Gastrocnemius medialis (tissue), 4 donors: ENCODE measurements around the gene FAM13A. TPM values are rescaled to one million over a fixed set of nuclear protein-coding genes. Genes with fewer than 3 reads are reported as not detected.
"Not testable (repeated sequence)": the region's sequence is repeated elsewhere in the genome, so short reads cannot be mapped to it uniquely, and the experiment has no call there.

Source experiments
- ATAC-seq, 2 donors: fragments of 150-250 bp; one replicate each; pipeline ENCODE4 v1.9.1; 2016
- DNase-seq, 2 donors: peaks; one replicate each; pipeline ENCODE4 v3.0.0-alpha.2; 2019
- H3K27ac ChIP-seq, 4 donors: fragments of 200-600 bp; sonication (generic); 1 replicate in 1 of 4; 2 replicates in 3 of 4; pipeline ENCODE4 v1.5.1; 2016 to 2018; ENCODE audit warnings: mild to moderate bottlenecking in 2 of 4, moderate library complexity in 1 of 4
- H3K27me3 ChIP-seq, 3 donors: fragments of 200-600 bp; sonication (generic) in 2 of 3; 1 replicate in 1 of 3; 2 replicates in 2 of 3; pipeline versions ENCODE4 v1.5.1 to v1.6.0; 2016 to 2019; ENCODE audit warnings: mild to moderate bottlenecking in 1 of 3, moderate library complexity in 1 of 3
- H3K36me3 ChIP-seq, 2 donors: fragments of 200-600 bp; sonication (generic) in 1 of 2; one replicate each; pipeline ENCODE4 v1.5.1; 2017 to 2018
- H3K4me1 ChIP-seq, 2 donors: fragments of 200-600 bp; sonication (generic) in 1 of 2; one replicate each; pipeline ENCODE4 v1.5.1; 2016 to 2017; ENCODE audit warnings: mild to moderate bottlenecking in 2 of 2
- H3K4me3 ChIP-seq, 4 donors: fragments of 200-600 bp; sonication (generic) in 3 of 4; 1 replicate in 1 of 4; 2 replicates in 3 of 4; pipeline ENCODE4 v1.5.1; 2016 to 2019; ENCODE audit warnings: mild to moderate bottlenecking in 2 of 4
- H3K9me3 ChIP-seq, 3 donors: fragments of 200-600 bp; sonication (generic) in 2 of 3; 1 replicate in 1 of 3; 2 replicates in 2 of 3; pipeline ENCODE4 v1.5.1; 2016 to 2019
- CTCF ChIP-seq, 5 experiments: fragments of 450-650 bp in 3 of 5; fragments of 200-600 bp in 2 of 5; sonication (generic) in 2 of 5; IDR thresholded peaks in 4 of 5; conservative IDR thresholded peaks in 1 of 5; 1 replicate in 4 of 5; 2 replicates in 1 of 5; pipeline ENCODE4 v1.5.1; 2016 to 2019; ENCODE audit warnings: antibody characterized with exemption in 5 of 5, mild to moderate bottlenecking in 3 of 5, moderate library complexity in 3 of 5
- POLR2A ChIP-seq, 2 donors: fragments of 450-650 bp; IDR thresholded peaks; one replicate each; pipeline ENCODE4 v1.6.1; 2017; ENCODE audit warnings: antibody characterized with exemption in 2 of 2, mild to moderate bottlenecking in 2 of 2, moderate library complexity in 2 of 2
- in situ Hi-C, 4 donors: fragments of 200-750 bp; cut with MboI; loops; one replicate each; pipeline versions ENCODE4 v1.15.0 to v1.8.0; 2017; ENCODE audit warnings: low sequenced_read_pairs in 4 of 4
- intact Hi-C: fragments of 100-400 bp; cut with DNase I; formaldehyde crosslinking; loops from one replicate; pipeline ENCODE4 v1.15.1; 2023; ENCODE audit warnings: low total_unique reads
- total RNA-seq, 4 donors: library from RNA; depleted of rRNA; stranded (reverse); fragments of >200 nt; gene quantifications; one replicate each; pipeline versions ENCODE4 v1.1.0 to v1.2.3, GENCODE V29; 2016

The FAM13A gene
- total RNA-seq, 4 donors from 2014 or later, result 6.7 to 14.1 (median 11.4) TPM

GRCh38 chr4:88893961-88894360 is 163.0 kb downstream of the FAM13A start:
- Histone ChIP-seq H3K4me3 (no peak overlapping the region), H3K36me3 (no peaks in the 10 kb centered on the region), H3K27ac (no peak overlapping the region), H3K4me1 (peaks cover 0 to 3% of the 10 kb centered on the region in 2 donors), H3K27me3 (no peaks in the 10 kb centered on the region), H3K9me3 (no peaks in the 10 kb centered on the region)
- ATAC-seq (no peak), DNase-seq (no peak)
- intact Hi-C loops (no loop called here), in situ Hi-C loops (no loop called here)
- TF ChIP-seq CTCF (IDR thresholded peaks at IDR 0.05 in 4 of 5, conservative IDR thresholded peaks at IDR 0.05 in 1 of 5) (no peak), POLR2A (IDR thresholded peaks at IDR 0.05) (no peak)

- ATAC-seq (no peak), DNase-seq (no peak)
These were observed 164.3 kb downstream of the FAM13A start for GRCh38 chr4:88892646-88893045.

GRCh38 chr4:88891636-88892035 is 165.3 kb downstream of the FAM13A start:
- H3K4me3 ChIP-seq, result no peak overlapping the region
- DNase-seq (no peak), ATAC-seq (no peak)
- H3K4me1 ChIP-seq, result no peaks in the 10 kb centered on the region
- TF ChIP-seq POLR2A (IDR thresholded peaks at IDR 0.05), result no peak
- TF ChIP-seq CTCF (IDR thresholded peaks at IDR 0.05 in 4 of 5, conservative IDR thresholded peaks at IDR 0.05 in 1 of 5), result no peak
- intact Hi-C loops (no loop called here), in situ Hi-C loops (no loop called here)
- H3K36me3 ChIP-seq, result no peaks in the 10 kb centered on the region
- no peaks in the 10 kb centered on the region for H3K27me3 ChIP-seq
- H3K9me3 ChIP-seq, result no peaks in the 10 kb centered on the region
- H3K27ac ChIP-seq, result no peak overlapping the region

More at GRCh38 chr4:88892646-88893045, 164.3 kb downstream of the FAM13A start:
- Histone ChIP-seq H3K4me1 (no peaks in the 10 kb centered on the region), H3K36me3 (no peaks in the 10 kb centered on the region), H3K4me3 (no peak overlapping the region), H3K9me3 (no peaks in the 10 kb centered on the region), H3K27ac (no peak overlapping the region), H3K27me3 (no peaks in the 10 kb centered on the region)
- no peak for TF ChIP-seq CTCF (IDR thresholded peaks at IDR 0.05 in 4 of 5, conservative IDR thresholded peaks at IDR 0.05 in 1 of 5)
- in situ Hi-C loops, result no loop called here
- intact Hi-C loops, result no loop called here

- H3K4me1 ChIP-seq, H3K27me3 ChIP-seq, intact Hi-C loops, ATAC-seq, H3K4me3 ChIP-seq, H3K36me3 ChIP-seq, H3K27ac ChIP-seq, H3K9me3 ChIP-seq, DNase-seq, in situ Hi-C loops: not testable (repeated sequence)
These were observed 169.6 kb downstream of the FAM13A start for GRCh38 chr4:88887409-88887808.

GRCh38 chr4:88881227-88881569 is 175.8 kb downstream of the FAM13A start:
- DNase-seq (no peak), ATAC-seq (no peak)
- Histone ChIP-seq H3K27ac (no peak overlapping the region), H3K4me3 (no peak overlapping the region), H3K27me3 (no peaks in the 10 kb centered on the region), H3K36me3 (no peaks in the 10 kb centered on the region), H3K9me3 (no peaks in the 10 kb centered on the region), H3K4me1 (no peaks in the 10 kb centered on the region)
- in situ Hi-C loops (no loop called here), intact Hi-C loops (no loop called here)
- TF ChIP-seq POLR2A (IDR thresholded peaks at IDR 0.05) (no peak), CTCF (IDR thresholded peaks at IDR 0.05 in 4 of 5, conservative IDR thresholded peaks at IDR 0.05 in 1 of 5) (no peak)
